Muscle layer of colon (tissue), 2 donors: ENCODE data around the gene GNPTAB.
"Not testable (repeated sequence)": the region's sequence is repeated elsewhere in the genome, so short reads cannot be mapped to it uniquely, and the experiment has no call there.

Experiments used
- H3K27ac ChIP-seq: one replicate; pipeline ENCODE4 v1.7.0; 2013; ENCODE audit warnings: low read depth, mild to moderate bottlenecking, low read length, moderate library complexity
- H3K27me3 ChIP-seq, 2 donors: one replicate each; pipeline ENCODE4 v1.7.0; 2013; ENCODE audit warnings: low read length in 2 of 2, mild to moderate bottlenecking in 2 of 2; ENCODE audit not compliant: insufficient read depth in 2 of 2, control insufficient read depth in 1 of 2
- H3K36me3 ChIP-seq: one replicate; pipeline ENCODE4 v1.7.0; 2013; ENCODE audit warnings: mild to moderate bottlenecking, low read length; ENCODE audit not compliant: insufficient read depth
- H3K4me1 ChIP-seq: one replicate; pipeline ENCODE4 v1.7.0; 2013; ENCODE audit warnings: mild to moderate bottlenecking, low read length; ENCODE audit not compliant: insufficient read depth
- H3K4me3 ChIP-seq, 2 donors: one replicate each; pipeline ENCODE4 v1.7.0; 2013; ENCODE audit warnings: low read length in 2 of 2, low read depth in 1 of 2, mild to moderate bottlenecking in 1 of 2, moderate library complexity in 1 of 2
- H3K9ac ChIP-seq: one replicate; pipeline ENCODE4 v1.7.0; 2013; ENCODE audit warnings: low read length
- H3K9me3 ChIP-seq: one replicate; pipeline ENCODE4 v1.7.0; 2013; ENCODE audit warnings: mild to moderate bottlenecking, low read length
- donor health status: abdominal sarcoma.
- donor health status: Adenocarcinoma of cecum.

GNPTAB gene

DNA sequence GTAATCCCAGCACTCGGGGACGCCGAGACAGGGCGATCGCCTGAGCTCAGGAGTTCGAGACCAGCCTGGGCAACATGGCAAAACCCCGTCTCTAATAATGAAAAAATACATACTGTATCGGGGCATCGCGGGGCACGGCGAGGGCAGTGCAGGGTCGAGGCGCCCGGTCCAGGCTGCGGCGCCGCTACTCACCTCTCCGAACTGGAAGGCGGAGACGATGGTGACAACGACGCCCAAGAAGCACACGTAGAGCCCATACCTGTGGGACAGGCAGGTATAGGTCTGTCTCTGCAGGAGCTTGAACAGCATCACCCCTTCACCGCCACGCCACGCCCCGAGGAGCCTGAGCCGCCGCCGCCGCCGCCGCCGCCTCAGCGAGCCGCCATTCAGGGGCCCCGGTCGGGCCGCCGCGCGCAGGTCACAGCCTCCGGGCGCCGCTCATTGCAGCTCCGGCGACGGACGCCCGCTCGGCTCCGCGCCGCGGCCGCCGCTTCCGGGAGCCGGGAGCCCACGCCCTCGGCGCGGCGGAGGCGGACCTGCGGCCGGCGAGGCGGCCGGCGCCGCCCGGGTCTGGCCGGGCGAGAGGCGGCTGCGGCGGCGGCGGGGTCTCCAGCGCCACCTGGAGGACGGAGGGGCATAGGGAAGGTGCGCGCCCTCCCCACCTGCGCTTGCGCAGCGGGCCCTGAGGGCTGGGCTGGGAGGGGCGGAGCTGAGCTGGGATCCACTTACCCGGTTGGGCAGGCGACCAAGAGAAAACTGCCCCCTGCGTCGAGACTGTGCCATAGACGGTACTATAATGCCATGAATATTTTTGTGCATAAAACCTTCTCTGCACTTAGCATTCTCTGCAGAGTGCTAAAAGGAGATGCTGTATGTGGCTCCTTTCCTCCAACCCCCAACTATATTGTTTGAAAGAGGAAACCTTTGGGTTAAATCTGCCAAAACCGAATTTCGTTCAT, at the start of gene GNPTAB:
TSS of gene GNPTAB (minus strand) at position 593 of the 959 bp plus-strand sequence. CDS start at position 309, 284 bp downstream.
- Histone ChIP-seq H3K36me3 (no peaks in the 10 kb centered on the region), H3K27me3 (no peaks in the 10 kb centered on the region), H3K4me3 (peak within 1 kb of the TSS; percentile 88 to 91), H3K9ac (peak within 1 kb of the TSS; percentile 58), H3K9me3 (no peaks in the 10 kb centered on the region), H3K27ac (peak within 1 kb of the TSS; percentile 88), H3K4me1 (peaks cover 16% of the 10 kb centered on the region)

DNA sequence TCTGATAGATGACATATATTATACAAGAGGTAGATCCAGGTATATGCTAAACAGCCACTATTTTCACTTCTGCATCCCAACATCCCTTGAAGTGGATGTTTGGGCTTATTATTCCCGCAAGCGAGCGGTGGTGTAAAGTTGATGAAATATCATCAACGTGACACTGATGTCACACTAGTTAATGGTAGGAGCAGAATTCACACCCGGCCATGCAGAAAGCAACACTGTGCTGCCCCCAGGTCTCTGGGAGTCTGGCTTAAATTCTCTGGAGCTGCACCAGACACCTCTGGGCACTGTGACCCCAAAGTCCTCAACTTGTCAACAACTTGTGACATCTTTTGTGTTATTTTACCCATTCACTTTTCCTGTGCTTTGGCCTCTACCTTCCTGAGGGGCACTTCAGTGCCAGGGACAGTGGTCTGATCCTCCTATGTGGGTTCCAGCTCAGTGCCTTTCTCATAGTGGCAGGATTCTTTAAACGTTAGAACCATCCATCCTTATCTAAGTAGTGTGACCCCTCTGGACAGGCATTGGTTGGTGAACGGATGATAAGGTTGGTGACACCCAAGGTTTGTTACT, 47.6 kb upstream of the GNPTAB start:
- no peaks in the 10 kb centered on the region for H3K9me3 ChIP-seq
- peak overlapping the region; percentile 67 to 93 for H3K4me3 ChIP-seq
- H3K36me3 ChIP-seq, result no peaks in the 10 kb centered on the region
- H3K27me3 ChIP-seq, result no peaks in the 10 kb centered on the region
- H3K9ac ChIP-seq, result peak overlapping the region; percentile 81
- H3K27ac ChIP-seq, result peak overlapping the region; percentile 95
- H3K4me1 ChIP-seq, result peaks cover 4% of the 10 kb centered on the region

DNA sequence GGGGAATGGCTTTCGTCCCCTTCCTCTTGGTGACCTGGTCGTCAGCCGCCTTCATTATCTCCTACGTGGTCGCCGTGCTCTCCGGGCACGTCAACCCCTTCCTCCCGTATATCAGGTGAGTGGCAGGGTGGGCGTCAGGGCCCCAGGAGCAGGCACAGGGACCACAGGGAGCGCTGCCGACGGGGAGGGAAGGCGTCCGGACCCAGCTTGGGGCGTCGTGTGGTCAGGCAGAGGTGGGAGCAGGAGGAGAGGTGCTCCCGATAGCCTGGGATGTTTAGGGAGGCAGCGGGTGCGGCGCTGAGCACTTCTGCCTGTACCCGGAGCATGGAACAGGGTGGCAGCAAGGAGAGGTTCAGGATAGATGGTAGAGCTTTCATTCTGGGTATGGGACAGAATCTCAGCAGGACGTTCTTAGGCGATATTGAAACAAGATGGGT, 47.1 kb upstream of the GNPTAB start:
- Histone ChIP-seq H3K36me3 (no peaks in the 10 kb centered on the region), H3K27me3 (no peaks in the 10 kb centered on the region), H3K27ac (peak overlapping the region; percentile 95), H3K9me3 (no peaks in the 10 kb centered on the region), H3K4me1 (peaks cover 4% of the 10 kb centered on the region), H3K4me3 (peak overlapping the region; percentile 67 to 93), H3K9ac (peak overlapping the region; percentile 81)

DNA sequence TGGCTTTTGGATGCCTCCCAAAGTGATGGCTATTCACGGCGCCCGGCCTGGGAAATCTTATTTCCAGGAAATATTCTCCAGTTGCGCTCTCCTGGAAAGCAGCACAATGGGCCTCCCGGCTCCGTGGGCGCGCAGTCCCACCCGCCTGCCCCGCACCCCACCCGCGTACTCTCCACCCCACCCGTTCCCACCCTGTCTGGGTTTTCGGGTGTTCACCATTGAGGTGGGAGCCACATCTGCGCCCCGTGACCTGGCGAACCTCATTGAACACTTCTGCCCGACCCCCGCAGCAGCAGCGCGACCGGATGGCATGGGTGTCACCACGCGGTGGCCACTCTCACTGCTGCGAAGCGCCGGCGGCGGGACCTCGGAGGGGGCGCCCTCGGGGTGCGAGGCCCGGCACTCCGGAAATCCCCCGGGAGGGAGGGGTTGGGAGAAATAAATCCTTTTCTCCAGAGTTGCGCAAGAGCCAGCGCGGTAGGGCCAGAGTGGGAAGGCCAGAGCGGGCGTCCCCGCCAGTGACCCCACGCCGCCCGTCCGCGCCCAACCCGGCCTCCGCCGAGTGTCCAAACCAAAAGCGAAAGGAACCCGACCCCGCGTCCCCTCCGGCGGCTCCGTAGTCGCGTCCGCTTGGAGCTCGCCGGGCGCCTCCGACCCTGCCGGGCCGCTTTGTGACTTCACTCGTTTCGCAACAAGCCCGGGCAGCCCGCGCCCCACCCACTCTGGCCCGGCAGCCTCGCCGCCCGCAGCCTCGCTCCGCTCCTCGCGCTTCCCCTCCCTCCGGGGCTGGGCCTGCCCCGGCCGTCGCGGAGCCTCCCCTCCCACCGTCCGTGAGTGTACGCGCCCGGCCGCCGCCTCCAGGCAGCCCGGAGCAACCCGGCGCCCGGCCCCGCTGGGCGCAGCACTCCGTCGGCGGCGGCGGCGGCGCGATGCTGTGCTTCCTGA, 46.4 kb upstream of the GNPTAB start, which contains the start of gene DRAM1:
TSS of gene DRAM1 (plus strand) at position 720 of the 945 bp plus-strand sequence. CDS start at position 930, 210 bp downstream.
- peaks cover 4% of the 10 kb centered on the region for H3K4me1 ChIP-seq
- peak within 1 kb of the TSS; percentile 67 to 93 for H3K4me3 ChIP-seq
- H3K27me3 ChIP-seq, result no peaks in the 10 kb centered on the region
- no peaks in the 10 kb centered on the region for H3K9me3 ChIP-seq
- H3K36me3 ChIP-seq, result no peaks in the 10 kb centered on the region
- H3K9ac ChIP-seq, result peak within 1 kb of the TSS; percentile 81
- H3K27ac ChIP-seq, result peak within 1 kb of the TSS; percentile 95

DNA sequence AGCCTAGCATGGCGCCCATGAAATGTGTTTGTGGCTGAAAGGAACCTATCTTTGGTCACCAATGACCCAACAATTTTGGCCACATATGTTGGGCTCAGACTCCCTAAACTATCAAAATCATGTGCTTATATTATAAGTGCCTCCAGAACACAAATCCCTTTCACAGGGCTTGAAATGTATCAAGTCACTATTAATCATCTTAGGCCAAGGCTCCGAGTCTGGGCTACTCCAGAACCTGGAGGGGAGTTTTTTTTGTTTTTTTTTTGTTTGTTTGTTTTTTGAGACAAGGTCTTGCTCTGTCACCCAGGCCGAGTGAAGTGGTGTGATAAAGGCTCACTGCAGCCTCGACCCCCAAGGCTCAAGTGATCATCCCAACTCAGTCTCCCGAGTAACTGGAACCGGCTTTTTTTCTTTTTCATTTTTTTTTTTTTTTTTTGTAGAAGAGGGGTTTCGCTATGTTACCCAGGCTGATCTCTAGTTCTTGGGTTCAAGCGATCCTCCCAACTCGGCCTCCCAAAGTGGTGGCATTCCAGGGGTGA, 45.6 kb upstream of the GNPTAB start:
- H3K27me3 ChIP-seq, result no peaks in the 10 kb centered on the region
- H3K4me3 ChIP-seq, result peak overlapping the region; percentile 67 to 93
- no peak overlapping the region for H3K9ac ChIP-seq
- H3K36me3 ChIP-seq, result no peaks in the 10 kb centered on the region
- no peaks in the 10 kb centered on the region for H3K9me3 ChIP-seq
- peak overlapping the region; percentile 95 for H3K27ac ChIP-seq
- H3K4me1 ChIP-seq, result peaks cover 4% of the 10 kb centered on the region

DNA sequence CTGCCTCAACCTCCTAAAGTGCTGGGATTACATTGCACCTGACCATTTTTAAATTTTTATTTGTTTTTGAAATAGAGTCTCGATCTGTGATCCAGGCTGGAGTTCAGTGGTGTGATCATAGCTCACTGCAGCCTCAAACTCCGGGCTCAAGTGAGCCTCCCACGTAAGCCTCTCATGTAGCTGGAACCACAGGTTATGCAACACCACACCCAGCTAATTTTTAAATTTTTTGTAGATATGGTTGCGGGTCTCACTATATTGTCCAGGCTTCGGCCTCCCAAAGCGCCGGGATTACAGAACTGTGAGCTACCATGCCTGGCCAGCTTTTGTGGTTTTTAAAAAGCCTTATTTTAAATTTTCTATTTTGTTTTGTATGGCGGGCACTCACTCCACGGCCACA, 44.4 kb upstream of the GNPTAB start:
- H3K27ac ChIP-seq, result no peak overlapping the region
- H3K4me1 ChIP-seq, result peaks cover 4% of the 10 kb centered on the region
- H3K36me3 ChIP-seq, result no peaks in the 10 kb centered on the region
- H3K27me3 ChIP-seq, result no peaks in the 10 kb centered on the region
- H3K9ac ChIP-seq, result no peak overlapping the region
- no peak overlapping the region for H3K4me3 ChIP-seq
- H3K9me3 ChIP-seq, result no peaks in the 10 kb centered on the region

DNA sequence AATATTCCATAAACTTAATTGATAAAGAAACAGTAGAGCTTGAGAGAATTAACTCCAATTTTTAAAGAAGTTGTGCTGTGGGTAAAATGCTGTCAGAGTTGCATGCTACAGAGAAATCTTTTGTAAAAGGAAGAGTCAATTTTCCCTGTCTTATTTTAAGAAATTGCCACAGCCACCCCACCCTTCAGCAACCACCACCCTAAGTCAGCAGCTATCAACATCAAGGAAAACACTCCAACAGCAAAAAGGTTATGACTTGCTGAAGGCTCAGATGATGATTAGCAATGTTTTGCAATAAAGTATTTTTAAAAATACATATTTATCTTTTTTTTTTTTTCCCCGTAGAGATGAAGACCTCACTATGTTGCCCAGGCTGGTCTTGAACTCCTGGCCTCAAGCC, 40.2 kb upstream of the GNPTAB start:
- Histone ChIP-seq H3K36me3 (no peaks in the 10 kb centered on the region), H3K4me3 (no peak overlapping the region), H3K27ac (no peak overlapping the region), H3K9ac (no peak overlapping the region), H3K27me3 (no peaks in the 10 kb centered on the region), H3K9me3 (no peaks in the 10 kb centered on the region), H3K4me1 (no peaks in the 10 kb centered on the region)

DNA sequence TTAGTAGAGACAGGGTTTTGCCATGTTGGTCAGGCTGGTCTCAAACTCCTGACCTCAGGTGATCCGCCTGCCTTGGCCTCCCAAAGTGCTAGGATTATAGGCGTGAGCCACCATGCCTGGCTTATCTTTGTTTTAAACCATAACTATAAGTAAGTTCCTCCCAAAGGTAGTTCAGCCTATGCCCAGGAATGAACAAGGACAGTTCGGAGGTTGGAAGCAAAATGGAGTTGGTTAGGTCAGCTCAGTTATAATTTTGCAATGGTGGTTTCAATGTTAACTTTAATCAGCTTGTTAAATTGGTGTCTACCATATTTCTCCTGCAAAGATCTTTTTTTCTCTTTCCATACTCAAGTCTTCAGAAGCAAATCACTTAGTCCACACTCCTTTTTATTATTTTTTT, 36.9 kb upstream of the GNPTAB start:
- not testable (repeated sequence) for H3K4me1 ChIP-seq, H3K9ac ChIP-seq, H3K27me3 ChIP-seq, H3K36me3 ChIP-seq, H3K27ac ChIP-seq, H3K4me3 ChIP-seq, H3K9me3 ChIP-seq

DNA sequence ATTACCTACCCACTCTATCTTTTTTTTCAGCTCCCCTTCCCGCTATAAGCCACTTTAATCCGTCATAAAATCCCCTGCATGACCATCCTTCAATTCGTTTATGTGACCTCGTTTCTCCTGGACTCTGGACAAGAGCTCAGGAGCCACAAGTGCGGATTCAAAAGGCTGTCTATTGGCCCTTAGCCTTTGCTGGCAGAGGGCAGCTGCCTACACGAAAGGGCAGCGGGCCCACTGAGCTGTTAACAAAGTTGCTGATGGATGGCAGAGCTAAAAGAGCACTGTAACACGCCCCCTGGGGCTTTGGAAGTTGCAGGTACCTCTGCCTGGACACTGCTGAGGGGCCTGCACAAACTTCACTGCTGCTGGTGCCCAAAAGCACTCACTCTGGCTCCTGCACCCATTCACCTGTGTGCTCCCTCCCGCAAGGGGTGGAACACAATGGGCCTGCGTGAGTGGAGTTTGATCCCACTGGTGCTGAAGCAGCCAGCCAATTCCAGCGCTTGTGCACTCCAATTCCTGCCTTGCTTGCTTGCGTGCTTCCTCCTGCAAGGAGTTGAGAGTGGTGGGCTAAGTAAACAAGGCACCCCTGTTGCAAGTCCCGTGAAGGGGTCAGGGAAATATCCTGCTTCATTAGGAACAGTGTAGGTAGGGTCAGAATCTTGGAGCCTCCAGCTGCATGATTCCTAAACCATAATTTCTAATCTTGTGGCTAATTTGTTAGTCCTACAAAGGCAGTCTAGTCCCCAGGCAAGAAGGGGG, 36.0 kb upstream of the GNPTAB start:
- Histone ChIP-seq H3K4me3 (no peak overlapping the region), H3K4me1 (no peaks in the 10 kb centered on the region), H3K9ac (no peak overlapping the region), H3K27ac (no peak overlapping the region), H3K36me3 (no peaks in the 10 kb centered on the region), H3K9me3 (no peaks in the 10 kb centered on the region), H3K27me3 (no peaks in the 10 kb centered on the region)

DNA sequence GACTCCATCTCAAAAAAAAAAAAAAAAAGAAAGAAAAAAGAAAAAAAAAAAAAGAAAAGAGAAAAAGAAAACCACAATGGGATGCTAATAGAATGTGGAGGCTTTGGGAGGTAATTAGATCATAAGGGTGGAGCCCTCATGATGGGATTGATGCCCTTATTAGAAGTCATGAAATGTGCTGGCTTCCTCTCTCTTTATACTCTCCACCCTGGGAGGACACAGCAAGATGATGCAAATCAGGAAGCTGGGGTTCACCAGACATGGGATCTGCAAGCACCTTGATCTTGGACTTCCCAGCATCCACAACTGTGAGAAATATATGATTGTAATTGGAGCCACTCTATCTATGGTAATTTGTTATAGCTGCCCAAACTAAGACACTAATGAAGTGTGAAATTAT, 33.2 kb upstream of the GNPTAB start:
- no peak overlapping the region for H3K27ac ChIP-seq
- H3K9ac ChIP-seq, result no peak overlapping the region
- no peaks in the 10 kb centered on the region for H3K27me3 ChIP-seq
- H3K9me3 ChIP-seq, result no peaks in the 10 kb centered on the region
- H3K36me3 ChIP-seq, result no peaks in the 10 kb centered on the region
- H3K4me3 ChIP-seq, result no peak overlapping the region
- H3K4me1 ChIP-seq, result no peaks in the 10 kb centered on the region
